ENCODE measurements around the gene CD300E.

CD300E gene

DNA sequence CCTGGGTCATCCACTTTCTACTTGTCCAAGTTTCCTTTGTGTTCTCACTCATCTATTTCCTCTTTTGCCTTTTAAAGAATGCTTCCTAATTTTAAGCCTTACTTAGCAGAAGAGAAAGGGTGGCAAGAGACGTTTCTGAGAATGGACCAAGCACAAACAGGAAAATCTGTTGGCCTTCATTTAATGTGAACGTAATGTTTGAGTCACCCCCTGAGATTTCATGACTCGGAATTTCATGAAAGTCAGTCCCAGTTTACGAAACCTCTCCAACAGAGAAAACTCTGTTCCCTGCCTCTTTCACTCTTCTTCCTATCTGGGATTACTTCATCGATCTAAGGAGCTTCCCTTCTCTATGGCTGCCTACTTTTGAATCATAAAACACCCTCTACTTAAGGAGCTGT lies at the start of gene CD300E:
Gene CD300E, minus strand, starts transcription at position 46 of the 401 bp plus-strand sequence. CDS start 117 bp downstream, outside the sequence.
- FAIRE-seq = no peak

GRCh38 chr17:74671031-74671771 lies 47.7 kb upstream of the CD300E start:
- DNase-seq (ENCODE audit: insufficient read length, low spot score) (peak; percentile 19), FAIRE-seq (no peak)

More for the DNA sequence above, at the start of gene CD300E:
- DNase-seq (ENCODE audit: insufficient read length, low spot score) = no peak

DNA sequence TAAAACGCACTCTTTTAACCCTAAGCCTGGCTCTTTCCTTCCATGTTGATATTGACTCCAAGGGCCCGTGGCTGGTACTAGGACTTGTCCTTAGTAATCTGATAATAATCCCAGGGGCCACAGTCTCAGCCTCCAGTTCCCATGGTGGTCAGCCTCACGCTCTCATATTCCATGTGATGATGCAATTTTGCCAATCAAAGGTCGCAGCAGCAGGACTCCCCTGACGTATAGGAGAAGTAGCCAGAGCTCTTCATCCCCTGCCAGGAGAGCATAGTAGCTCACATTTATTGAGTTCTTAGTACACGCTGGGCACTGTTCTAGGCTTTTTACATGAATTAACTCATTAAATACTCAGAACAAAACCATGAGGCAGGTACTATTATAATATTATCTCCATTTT lies 46.8 kb upstream of the CD300E start:
- no peak for DNase-seq (ENCODE audit: insufficient read length, low spot score)
- no peak for FAIRE-seq

- no peak for FAIRE-seq
Measured at GRCh38 chr17:74663561-74663960, 40.0 kb upstream of the CD300E start.

DNA sequence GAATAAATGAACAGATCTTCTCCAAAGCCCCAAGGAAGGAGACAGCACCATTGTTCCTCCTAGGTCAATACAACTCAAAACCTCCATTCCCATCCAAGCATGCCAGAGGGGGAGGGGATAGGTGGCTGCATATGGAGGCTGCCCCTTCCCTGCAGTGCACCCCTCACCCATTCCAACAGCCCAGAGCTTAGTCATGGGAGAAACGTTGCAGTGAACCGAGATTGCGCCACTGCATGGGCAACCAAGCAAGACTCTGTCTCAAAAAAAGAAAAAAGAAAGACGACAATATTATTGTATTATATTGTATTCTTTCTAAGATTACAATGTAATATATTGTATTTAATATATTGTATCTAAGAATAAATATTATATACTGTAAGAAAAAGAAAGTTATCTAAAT lies 36.4 kb upstream of the CD300E start:
- DNase-seq (ENCODE audit: insufficient read length, low spot score) (no peak), FAIRE-seq (no peak)

More at GRCh38 chr17:74663561-74663960, 40.0 kb upstream of the CD300E start:
- no peak for DNase-seq (ENCODE audit: insufficient read length, low spot score)

DNA sequence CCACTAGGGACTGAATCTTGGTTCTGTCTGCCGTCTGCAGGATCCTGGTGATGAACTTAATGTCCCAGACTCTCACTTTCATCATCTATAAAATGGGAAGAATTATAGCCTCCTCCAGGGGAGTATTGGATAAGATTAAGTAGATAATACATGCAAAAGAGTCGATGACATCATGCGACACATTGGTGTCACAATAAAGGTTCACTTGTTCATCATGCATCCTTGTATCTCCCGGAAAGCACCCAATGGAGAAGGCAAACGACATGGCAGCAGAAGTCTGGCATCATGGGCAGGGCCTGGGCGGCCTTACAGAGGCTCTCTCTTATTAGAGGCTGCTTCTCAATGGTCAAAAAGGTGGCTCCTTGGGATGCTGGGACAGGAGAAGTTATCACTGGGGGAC lies 35.1 kb upstream of the CD300E start:
- no peak for FAIRE-seq
- no peak for DNase-seq (ENCODE audit: insufficient read length, low spot score)

DNA sequence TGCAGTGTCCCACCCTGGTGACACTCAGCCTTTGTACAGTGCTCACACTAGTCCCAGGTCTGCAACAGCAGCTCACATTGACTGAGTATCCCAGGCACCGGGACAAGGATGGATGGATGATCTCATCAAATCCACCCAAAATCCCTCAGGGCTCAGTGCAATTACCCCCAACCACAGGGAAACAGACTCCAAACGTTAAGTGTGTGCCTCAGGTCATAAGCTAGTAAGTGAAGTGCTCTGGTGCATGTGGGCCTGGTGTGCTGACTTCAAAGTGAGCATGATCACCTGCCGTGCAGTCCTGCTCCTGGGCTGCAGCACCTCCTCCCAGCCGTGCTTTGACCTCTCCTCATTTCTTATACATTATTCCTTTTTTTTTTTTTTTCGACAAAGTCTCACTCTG lies 31.2 kb upstream of the CD300E start:
- no peak for FAIRE-seq
- no peak for DNase-seq (ENCODE audit: insufficient read length, low spot score)

DNA sequence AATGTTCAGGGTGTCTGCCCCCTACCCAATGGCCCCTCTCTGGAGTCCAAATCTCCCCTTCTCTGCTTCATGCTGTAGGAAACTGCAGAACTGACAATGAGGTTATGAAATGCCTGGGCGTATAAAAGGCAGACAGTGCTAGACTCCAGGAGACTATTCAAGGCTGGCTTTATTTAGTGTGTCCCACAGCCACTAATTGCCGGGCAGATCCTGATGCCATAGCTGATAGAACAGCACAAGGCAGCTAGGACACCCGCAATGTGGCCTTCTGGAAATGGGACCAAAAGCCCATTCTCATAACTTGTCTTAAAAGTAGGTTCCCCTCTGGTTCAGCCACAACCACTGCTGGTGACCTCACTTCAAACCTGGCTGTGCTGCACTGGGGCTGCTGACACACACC lies 28.5 kb upstream of the CD300E start:
- FAIRE-seq (no peak), DNase-seq (ENCODE audit: insufficient read length, low spot score) (no peak)

- FAIRE-seq = no peak
- no peak for DNase-seq (ENCODE audit: insufficient read length, low spot score)
Measured at GRCh38 chr17:74649909-74650308, 26.4 kb upstream of the CD300E start.

GRCh38 chr17:74647871-74648672 lies 24.5 kb upstream of the CD300E start:
- FAIRE-seq (no peak), DNase-seq (ENCODE audit: insufficient read length, low spot score) (no peak)

GRCh38 chr17:74646231-74646630 lies 22.7 kb upstream of the CD300E start:
- no peak for DNase-seq (ENCODE audit: insufficient read length, low spot score)
- FAIRE-seq = no peak

GRCh38 chr17:74645010-74645409 lies 21.5 kb upstream of the CD300E start:
- DNase-seq (ENCODE audit: insufficient read length, low spot score) (no peak), FAIRE-seq (no peak)

- no peak for FAIRE-seq
- DNase-seq (ENCODE audit: insufficient read length, low spot score) = no peak
Measured at GRCh38 chr17:74644419-74644818, 20.9 kb upstream of the CD300E start.

- FAIRE-seq = no peak
- DNase-seq (ENCODE audit: insufficient read length, low spot score) = no peak
Measured at GRCh38 chr17:74643826-74644225, 20.3 kb upstream of the CD300E start.

GRCh38 chr17:74642995-74643394 lies 19.5 kb upstream of the CD300E start:
- FAIRE-seq = no peak

DNA sequence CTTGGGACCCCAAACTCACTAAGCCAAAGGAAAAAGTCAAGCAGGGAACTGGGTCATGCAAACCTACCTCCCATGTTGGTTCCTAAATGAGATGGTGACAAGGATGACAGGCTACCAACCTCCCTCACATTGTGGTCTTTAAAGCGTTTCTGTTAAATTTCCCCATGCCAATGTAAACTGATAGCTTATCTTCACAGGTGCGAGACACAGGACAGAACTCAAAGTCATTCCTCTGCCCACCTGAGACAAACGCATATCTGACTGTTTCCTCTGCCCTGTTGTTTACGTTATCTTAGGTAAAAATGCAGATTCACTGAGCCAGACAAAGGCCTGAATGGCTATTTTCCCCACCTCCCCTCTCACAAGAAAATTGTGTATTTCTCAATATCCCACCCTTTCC lies 19.0 kb upstream of the CD300E start:
- no peak for DNase-seq (ENCODE audit: insufficient read length, low spot score)

More at GRCh38 chr17:74642995-74643394, 19.5 kb upstream of the CD300E start:
- DNase-seq (ENCODE audit: insufficient read length, low spot score) = no peak

GRCh38 chr17:74641958-74642298 lies 18.4 kb upstream of the CD300E start:
- FAIRE-seq (no peak), DNase-seq (ENCODE audit: insufficient read length, low spot score) (no peak)

More for the DNA sequence above, 19.0 kb upstream of the CD300E start:
- FAIRE-seq = no peak

DNA sequence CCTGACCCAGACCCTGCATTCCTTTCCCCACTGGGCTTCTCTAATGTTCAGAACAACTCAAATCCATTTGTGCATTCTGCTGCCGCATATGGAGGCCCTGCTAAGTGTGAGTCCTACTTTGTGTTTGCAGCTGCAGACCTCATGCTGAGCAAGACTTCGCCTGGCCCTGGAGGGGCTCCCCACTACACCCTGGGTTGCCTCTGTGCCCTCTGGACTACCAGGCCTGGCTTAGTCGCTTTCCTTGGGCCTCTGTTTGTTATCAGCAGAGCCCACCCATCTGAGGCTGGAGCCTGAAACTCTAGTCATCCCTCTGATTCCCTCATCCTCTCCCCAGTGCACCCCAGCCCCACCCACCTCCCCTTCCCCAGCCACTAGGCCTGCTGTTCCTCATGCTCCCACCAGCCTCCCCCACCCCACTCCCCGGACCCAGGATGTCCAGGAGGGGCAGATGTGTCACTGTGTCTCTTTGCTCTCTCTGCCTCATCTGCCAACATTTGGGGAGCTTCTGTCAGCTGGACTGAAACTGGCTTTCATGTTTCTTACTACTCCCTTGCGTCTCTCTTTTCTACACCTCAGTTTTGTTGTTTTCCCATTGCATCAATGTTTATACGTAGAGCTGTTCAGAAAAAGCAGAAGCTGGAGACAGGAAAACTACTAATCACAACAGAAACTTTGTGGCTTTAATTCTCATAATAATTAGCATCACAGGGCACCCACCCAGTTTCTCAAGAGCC lies 17.9 kb upstream of the CD300E start:
- DNase-seq (ENCODE audit: insufficient read length, low spot score) = no peak
- peak; percentile 57 for FAIRE-seq

DNA sequence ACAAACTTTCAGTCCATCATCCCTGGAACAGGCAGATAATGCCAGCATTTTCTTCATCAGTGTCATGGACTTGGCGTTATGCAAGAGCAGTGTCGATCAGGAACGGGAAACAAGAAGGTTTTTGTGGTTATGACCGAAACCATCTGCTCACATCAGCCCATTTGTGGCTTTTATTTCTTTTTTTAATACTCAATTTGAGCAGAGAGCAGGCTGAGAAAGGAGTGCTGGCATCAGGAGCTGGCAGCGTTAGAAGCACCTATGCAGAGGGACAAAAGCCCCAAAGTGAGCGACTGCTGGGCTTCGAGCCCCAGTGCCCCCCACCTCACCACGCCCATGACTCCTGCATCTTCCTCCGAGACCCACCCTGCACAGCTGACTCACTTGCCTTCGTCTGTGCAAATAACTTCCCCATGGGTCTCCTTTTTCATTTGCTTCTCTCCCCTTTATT lies 16.2 kb upstream of the CD300E start:
- no peak for FAIRE-seq
- no peak for DNase-seq (ENCODE audit: insufficient read length, low spot score)

- no peak for FAIRE-seq
- no peak for DNase-seq (ENCODE audit: insufficient read length, low spot score)
Measured at GRCh38 chr17:74637926-74638325, 14.4 kb upstream of the CD300E start.

- DNase-seq (ENCODE audit: insufficient read length, low spot score) = no peak
- FAIRE-seq = no peak
Measured at GRCh38 chr17:74637265-74637664, 13.7 kb upstream of the CD300E start.
